Stimulated activated naive CD8-positive, alpha-beta T cell treated with anti-CD3 and anti-CD28 coated beads, Interleukin-15, Interleukin-2, amounts not matched to agents 100 U/mL and 50 U/mL, for 24 hours (primary cell): ENCODE results near the gene IREB2.
"Not testable (repeated sequence)": the region's sequence is repeated elsewhere in the genome, so short reads cannot be mapped to it uniquely, and the experiment has no call there.

ENCODE experiments used
- ATAC-seq: fragments of 150-1000 bp; cut with Tn5 transposase; one replicate; pipeline ENCODE4 v1.10.0; 2021
- DNase-seq: peaks from one replicate; pipeline ENCODE4 v3.0.0; 2021

IREB2 gene

GRCh38 chr15:78481917-78482316 lies 43.9 kb downstream of the IREB2 start:
- ATAC-seq (no peak), DNase-seq (no peak)

- ATAC-seq = no peak
Measured at GRCh38 chr15:78492872-78493271, 54.9 kb downstream of the IREB2 start.

GRCh38 chr15:78501857-78502256 lies 63.8 kb downstream of the IREB2 start:
- ATAC-seq (no peak), DNase-seq (no peak)

More at GRCh38 chr15:78492872-78493271, 54.9 kb downstream of the IREB2 start:
- no peak for DNase-seq

GRCh38 chr15:78502641-78503040 lies 64.6 kb downstream of the IREB2 start:
- no peak for DNase-seq
- ATAC-seq = no peak

GRCh38 chr15:78506971-78507830 lies 69.2 kb downstream of the IREB2 start, which contains the start of gene HYKK:
HYKK (plus strand) TSS chr15:78507577; CDS start chr15:78513089, 5,512 bp downstream.
- ATAC-seq = peak; percentile 95
- DNase-seq = peak; percentile 79

- ATAC-seq (peak; percentile 20), DNase-seq (no peak)
Measured at GRCh38 chr15:78507831-78508160, 69.8 kb downstream of the IREB2 start.

- no peak for ATAC-seq
- no peak for DNase-seq
Measured at GRCh38 chr15:78508272-78508671, 70.3 kb downstream of the IREB2 start.

- ATAC-seq = no peak
Measured at GRCh38 chr15:78509726-78510312, 71.8 kb downstream of the IREB2 start.

GRCh38 chr15:78520035-78520434 lies 82.0 kb downstream of the IREB2 start:
- DNase-seq, ATAC-seq: not testable (repeated sequence)

More at GRCh38 chr15:78509726-78510312, 71.8 kb downstream of the IREB2 start:
- DNase-seq = no peak

- ATAC-seq = no peak
- no peak for DNase-seq
Measured at GRCh38 chr15:78524230-78524629, 86.2 kb downstream of the IREB2 start.

- no peak for ATAC-seq
- DNase-seq = no peak
Measured at GRCh38 chr15:78527325-78527724, 89.3 kb downstream of the IREB2 start.

GRCh38 chr15:78533331-78533730 lies 95.3 kb downstream of the IREB2 start:
- DNase-seq = no peak
- no peak for ATAC-seq

- no peak for ATAC-seq
- no peak for DNase-seq
Measured at GRCh38 chr15:78536134-78536533, 98.1 kb downstream of the IREB2 start.

GRCh38 chr15:78537266-78537905 lies 99.4 kb downstream of the IREB2 start:
- no peak for DNase-seq
- ATAC-seq = no peak

- no peak for DNase-seq
- no peak for ATAC-seq
Measured at GRCh38 chr15:78538358-78538757, 100.3 kb downstream of the IREB2 start.

- DNase-seq = peak; percentile 20
- not testable (repeated sequence) for ATAC-seq
Measured at GRCh38 chr15:78539464-78540140, 101.6 kb downstream of the IREB2 start.

- DNase-seq (peak; percentile 97), ATAC-seq (peak; percentile 90)
Measured at GRCh38 chr15:78540141-78540870, 102.3 kb downstream of the IREB2 start, which contains the start of gene PSMA4. PSMA4 (plus strand) TSS chr15:78540444; CDS start chr15:78541928, 1,484 bp downstream.

- no peak for ATAC-seq
- DNase-seq = no peak
Measured at GRCh38 chr15:78540871-78541743, 103.1 kb downstream of the IREB2 start.

GRCh38 chr15:78541744-78542034 lies 103.7 kb downstream of the IREB2 start:
- no peak for ATAC-seq
- no peak for DNase-seq

GRCh38 chr15:78542647-78543046 lies 104.6 kb downstream of the IREB2 start:
- ATAC-seq = no peak
- no peak for DNase-seq

GRCh38 chr15:78550194-78550593 lies 112.2 kb downstream of the IREB2 start:
- DNase-seq = no peak
- no peak for ATAC-seq
